IPS-NIHi7 (cell line): ENCODE measurements around the gene ZMYND15.
A peak's percentile ranks its signal among the peaks of the same experiment; 100 is the strongest.

ENCODE experiments used
- DNase-seq: peaks from one replicate; pipeline ENCODE4 v3.0.0; 2012; ENCODE audit warnings: mixed read lengths; ENCODE audit errors: extremely low spot score

ZMYND15 gene

DNA sequence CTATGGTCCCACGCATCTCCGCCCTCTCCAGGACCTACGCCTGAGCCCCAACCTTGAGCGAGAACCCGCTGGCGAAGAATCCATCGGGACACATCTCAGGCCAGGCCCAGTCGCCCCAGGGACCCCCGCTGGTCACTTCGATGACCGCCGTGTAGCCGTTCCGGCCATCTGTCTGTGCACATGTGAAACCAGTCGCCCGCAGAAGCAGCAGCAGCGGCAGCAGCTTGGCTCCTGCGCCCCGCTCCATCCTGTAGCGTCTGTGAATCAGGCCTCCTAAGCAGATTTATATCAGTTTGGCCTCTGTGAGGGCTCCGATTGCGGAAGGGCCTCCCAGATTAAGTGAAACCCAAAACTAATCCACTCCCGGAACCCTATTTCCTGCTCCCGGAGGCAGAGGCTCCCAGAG is 46.5 kb downstream of the ZMYND15 start, which contains the start of gene VMO1:
Gene VMO1, minus strand, starts transcription at position 259 of the 406 bp plus-strand sequence. Its CDS starts 12 bp downstream, at position 247.
- DNase-seq, result no peak

DNA sequence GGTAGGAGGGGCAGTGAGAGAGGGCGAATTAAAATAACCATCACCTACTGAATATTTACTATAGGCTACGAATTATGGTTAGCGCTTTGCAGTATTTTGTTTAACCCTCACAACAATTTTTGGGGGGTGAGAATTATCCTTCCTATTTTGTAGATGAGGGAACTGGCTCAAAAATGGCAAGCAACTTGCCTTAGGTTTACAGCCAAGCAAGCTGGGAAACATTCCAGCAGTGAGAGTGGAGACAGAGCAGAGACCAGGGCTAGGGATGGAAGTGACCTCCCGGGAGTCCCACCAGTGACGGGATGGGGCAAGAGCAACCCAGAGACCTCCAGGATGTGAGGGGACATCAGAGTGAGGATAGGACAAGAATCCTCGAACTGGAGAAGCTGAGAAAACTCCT is 46.9 kb downstream of the ZMYND15 start:
- no peak for DNase-seq

DNA sequence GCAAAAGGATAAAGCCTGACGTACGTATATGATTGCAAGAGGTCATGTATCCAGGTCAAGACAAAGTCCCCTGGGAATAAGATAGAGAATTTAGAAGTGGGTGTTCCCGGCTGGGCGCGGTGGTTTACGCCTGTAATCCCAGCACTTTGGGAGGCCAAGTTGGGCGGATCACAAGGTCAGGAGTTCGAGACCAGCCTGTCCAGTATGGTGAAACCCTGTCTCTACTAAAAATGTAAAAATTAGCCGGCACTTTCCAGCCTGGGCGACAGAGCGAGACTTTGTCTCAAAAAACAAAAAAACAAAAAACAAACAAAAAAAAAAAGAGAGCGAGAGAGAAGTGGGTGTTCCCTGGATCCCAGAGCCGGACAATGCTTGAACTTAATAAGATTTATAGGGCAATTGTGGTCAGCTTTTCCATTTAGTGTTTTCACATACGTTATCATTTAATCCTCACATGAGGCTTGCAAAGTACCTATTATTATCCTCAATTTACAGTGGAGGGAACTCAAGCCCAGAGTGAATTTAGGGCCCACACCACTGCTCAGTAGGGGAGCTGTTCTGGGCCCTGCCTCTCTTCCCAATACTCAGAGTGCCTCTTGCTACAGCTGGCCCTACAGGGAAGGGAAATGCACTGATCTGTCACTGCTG is 48.6 kb downstream of the ZMYND15 start:
- DNase-seq, result no peak

DNA sequence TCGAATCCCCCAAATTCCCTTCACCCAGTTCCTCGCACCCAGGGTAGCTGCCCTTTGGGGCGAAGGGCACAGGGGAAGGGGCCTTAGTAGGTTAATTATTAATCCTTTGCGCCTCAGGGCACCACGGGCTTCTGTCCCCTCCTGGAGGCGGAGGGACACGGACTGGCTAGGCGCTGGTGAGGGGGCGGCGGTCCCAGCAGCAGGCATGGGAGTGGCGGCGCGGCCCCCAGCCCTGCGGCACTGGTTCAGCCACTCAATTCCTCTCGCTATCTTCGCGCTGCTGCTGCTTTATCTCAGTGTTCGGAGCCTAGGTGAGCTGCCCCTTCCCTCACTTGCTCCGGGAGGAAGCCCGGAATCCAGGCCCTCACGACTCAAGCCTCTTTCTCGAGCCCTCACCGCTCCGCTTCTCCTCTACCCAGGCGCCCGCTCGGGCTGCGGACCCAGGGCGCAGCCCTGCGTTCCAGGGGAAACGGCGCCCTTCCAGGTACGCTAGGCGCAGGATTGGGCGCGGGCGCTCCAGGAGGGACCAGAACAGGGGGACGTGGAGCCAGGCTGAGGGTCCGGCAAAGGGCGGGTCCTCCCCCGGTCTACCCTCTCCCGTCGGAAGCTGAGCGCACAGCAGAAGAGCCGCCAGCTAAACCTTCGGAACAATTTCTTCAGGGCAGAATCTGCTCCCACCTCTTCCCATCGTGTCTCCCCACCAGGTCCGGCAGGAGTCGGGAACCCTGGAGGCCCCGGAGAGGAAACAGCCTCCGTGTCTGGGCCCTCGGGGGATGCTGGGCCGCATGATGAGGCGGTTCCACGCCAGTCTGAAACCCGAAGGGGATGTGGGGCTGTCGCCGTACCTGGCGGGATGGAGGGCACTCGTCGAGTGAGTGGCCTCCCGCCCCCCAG is 49.4 kb downstream of the ZMYND15 start, which contains the start of gene GLTPD2:
Gene GLTPD2, plus strand, starts transcription at position 158 of the 894 bp plus-strand sequence. Its CDS starts 48 bp downstream, at position 206.
- DNase-seq, result peak; percentile 54

DNA sequence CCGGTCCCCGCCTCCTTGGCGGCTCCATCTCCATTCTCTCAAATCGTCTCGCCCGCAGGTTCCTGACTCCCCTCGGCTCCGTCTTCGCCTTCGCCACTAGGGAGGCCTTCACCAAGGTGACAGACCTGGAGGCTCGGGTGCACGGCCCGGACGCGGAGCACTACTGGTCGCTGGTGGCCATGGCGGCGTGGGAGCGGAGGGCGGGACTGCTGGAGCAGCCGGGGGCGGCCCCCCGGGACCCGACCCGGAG is 50.0 kb downstream of the ZMYND15 start:
- peak; percentile 45 for DNase-seq

DNA sequence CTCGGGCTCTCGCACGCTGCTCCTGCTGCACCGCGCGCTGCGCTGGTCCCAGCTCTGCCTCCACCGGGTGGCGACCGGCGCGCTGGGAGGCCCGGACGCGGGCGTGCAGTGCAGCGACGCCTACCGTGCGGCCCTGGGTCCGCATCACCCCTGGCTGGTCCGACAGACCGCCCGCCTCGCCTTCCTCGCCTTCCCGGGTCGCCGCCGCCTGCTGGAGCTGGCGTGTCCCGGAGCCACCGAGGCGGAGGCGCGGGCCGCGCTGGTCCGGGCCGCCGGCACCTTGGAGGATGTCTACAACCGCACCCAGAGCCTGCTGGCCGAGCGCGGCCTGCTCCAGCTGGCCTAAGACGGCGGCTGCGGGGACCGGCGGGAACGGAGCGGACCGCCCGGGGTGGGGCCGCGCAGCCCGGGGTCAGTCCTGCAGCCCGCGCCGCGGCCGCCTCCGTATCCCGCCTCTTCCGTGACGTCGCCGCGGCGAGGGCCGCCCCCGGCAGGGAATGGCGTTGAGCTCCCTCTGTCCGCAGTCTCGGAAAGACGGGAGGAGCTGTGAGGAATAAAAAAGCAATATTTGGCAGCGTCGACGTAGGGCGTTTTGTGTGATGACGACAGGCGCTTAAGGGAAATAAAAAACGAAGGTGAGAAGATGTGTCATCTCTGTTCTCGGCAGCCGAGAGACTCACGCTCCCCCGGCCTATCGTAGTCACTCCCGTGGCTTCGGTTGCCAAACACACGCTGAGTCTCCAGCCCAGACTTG is 50.5 kb downstream of the ZMYND15 start:
- DNase-seq, result peak; percentile 88

DNA sequence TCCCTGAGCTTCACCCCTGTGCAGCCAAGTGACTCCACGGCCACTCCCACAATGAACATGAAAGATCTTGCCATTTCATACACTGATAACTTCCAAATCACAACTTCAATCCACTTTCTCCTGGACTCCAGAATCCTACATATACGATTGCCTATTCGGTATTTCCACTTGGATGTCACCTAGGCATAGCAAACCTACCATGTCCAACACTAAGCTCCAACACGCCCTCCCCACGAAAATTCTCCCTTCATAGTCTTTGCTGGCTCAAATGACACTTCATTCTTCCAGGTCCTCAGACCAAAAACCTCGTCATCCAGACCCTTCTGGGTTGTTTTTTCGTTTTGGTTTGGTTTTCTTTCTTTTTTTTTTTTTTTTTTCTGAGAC is 51.1 kb downstream of the ZMYND15 start:
- DNase-seq, result no peak

DNA sequence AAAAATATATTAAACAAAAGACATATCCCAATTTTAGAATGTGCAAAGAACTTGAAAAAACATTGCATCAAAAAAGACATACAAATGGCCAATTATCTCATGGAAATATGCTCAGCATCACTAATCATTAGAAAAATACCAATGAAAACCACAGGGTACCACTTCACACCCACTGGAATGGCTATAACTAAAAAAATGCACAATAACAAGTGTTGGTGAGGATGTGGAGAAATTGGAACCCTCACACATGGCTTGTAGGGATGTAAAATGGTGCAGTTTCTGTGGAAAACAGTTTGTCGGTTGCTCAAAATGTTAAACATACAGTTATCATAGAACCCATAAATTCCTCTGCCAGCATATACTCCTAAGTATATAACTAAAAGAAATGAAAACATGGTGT is 55.5 kb downstream of the ZMYND15 start:
- DNase-seq, result no peak
